Suppressor macrophage (primary cell): Measurements from ENCODE around the gene RSL1D1.

ENCODE experiments used
- DNase-seq, 4 experiments: peaks; one replicate each; pipeline ENCODE4 v3.0.0-alpha.2; 2020 to 2022
- total RNA-seq, 17 experiments: gene quantifications; one replicate each; lab custom pipeline; 2026; ENCODE audit warnings: mixed read lengths in 6 of 17, inconsistent platforms in 3 of 17; lab: John Stamatoyannopoulos, UW

Gene RSL1D1
- total RNA-seq: 33.6 to 138 (median 117) reads per million in 17 experiments

GRCh38 chr16:11851294-11852091 lies at the start of gene RSL1D1:
TSS of gene RSL1D1 (minus strand) at chr16:11851542. CDS start at chr16:11851512, 30 bp downstream.
- DNase-seq: peak; percentile 97 to 98 (median 98)

- DNase-seq: no peak
Observed at GRCh38 chr16:11901091-11901490, 49.7 kb upstream of the RSL1D1 start.

- peak; percentile 45 to 67 (median 53) for DNase-seq
Observed at GRCh38 chr16:11896486-11897176, 45.3 kb upstream of the RSL1D1 start.

- DNase-seq: no peak
Observed at GRCh38 chr16:11893571-11893970, 42.2 kb upstream of the RSL1D1 start.

GRCh38 chr16:11892761-11893160 lies 41.4 kb upstream of the RSL1D1 start:
- peak in 3 of 4 experiments; percentile 14 to 59 (median 47) for DNase-seq

- no peak for DNase-seq
Observed at GRCh38 chr16:11890231-11890965, 39.1 kb upstream of the RSL1D1 start.

GRCh38 chr16:11886881-11887280 lies 35.5 kb upstream of the RSL1D1 start:
- DNase-seq: no peak

- DNase-seq: no peak
Observed at GRCh38 chr16:11884035-11884434, 32.7 kb upstream of the RSL1D1 start.

GRCh38 chr16:11880007-11880406 lies 28.7 kb upstream of the RSL1D1 start:
- DNase-seq: peak in 3 of 4 experiments; percentile 6 to 33 (median 30)

GRCh38 chr16:11877374-11877773 lies 26.0 kb upstream of the RSL1D1 start:
- no peak for DNase-seq

- DNase-seq: no peak
Observed at GRCh38 chr16:11876306-11876705, 25.0 kb upstream of the RSL1D1 start.

GRCh38 chr16:11875721-11876120 lies 24.4 kb upstream of the RSL1D1 start:
- DNase-seq: no peak

- DNase-seq: peak in 2 of 4 experiments; percentile 4 to 12
Observed at GRCh38 chr16:11871193-11871592, 19.9 kb upstream of the RSL1D1 start.

- DNase-seq: no peak
Observed at GRCh38 chr16:11870399-11870798, 19.1 kb upstream of the RSL1D1 start.

- no peak for DNase-seq
Observed at GRCh38 chr16:11869353-11870228, 18.2 kb upstream of the RSL1D1 start.

- no peak for DNase-seq
Observed at GRCh38 chr16:11868412-11868980, 17.2 kb upstream of the RSL1D1 start.

GRCh38 chr16:11862489-11862888 lies 11.1 kb upstream of the RSL1D1 start:
- DNase-seq: no peak

GRCh38 chr16:11857161-11857560 lies 5.8 kb upstream of the RSL1D1 start:
- DNase-seq: no peak

GRCh38 chr16:11852092-11852809 lies 909 bp upstream of the RSL1D1 start:
- peak in 1 of 4 experiments; percentile 18 for DNase-seq

GRCh38 chr16:11848842-11849241 lies 2.5 kb downstream of the RSL1D1 start:
- peak; percentile 35 to 60 (median 54) for DNase-seq

GRCh38 chr16:11844499-11844898 lies 6.8 kb downstream of the RSL1D1 start:
- DNase-seq: no peak
